Esophagus muscularis mucosa (tissue), 4 donors: Measurements from ENCODE around the gene PRKN. TPM values are rescaled to one million over a fixed set of nuclear protein-coding genes. Genes with fewer than 3 reads are reported as not detected.
A peak's percentile ranks its signal among the peaks of the same experiment; 100 is the strongest.

Source experiments
- DNase-seq: peaks from one replicate; pipeline ENCODE4 v3.0.0-alpha.2; 2017; ENCODE audit errors: extremely low spot score
- H3K27ac ChIP-seq, 4 donors: fragments of 200-600 bp; sonication (generic); replicated peaks in 1 of 4; 1 replicate in 3 of 4; 2 replicates in 1 of 4; pipeline ENCODE4 v1.5.1; 2016 to 2019; ENCODE audit warnings: mild to moderate bottlenecking in 1 of 4
- H3K27me3 ChIP-seq, 4 donors: fragments of 200-600 bp; sonication (generic); one replicate each; pipeline versions ENCODE4 v1.5.1 to v1.6.0; 2016 to 2019
- H3K36me3 ChIP-seq, 4 donors: fragments of 200-600 bp; sonication (generic); one replicate each; pipeline ENCODE4 v1.5.1; 2016 to 2019
- H3K4me1 ChIP-seq, 4 donors: fragments of 200-600 bp; sonication (generic); one replicate each; pipeline ENCODE4 v1.5.1; 2016 to 2019
- H3K4me3 ChIP-seq, 4 donors: fragments of 200-600 bp; sonication (generic); 1 replicate in 2 of 4; 2 replicates in 2 of 4; pipeline ENCODE4 v1.5.1; 2016 to 2019; ENCODE audit warnings: mild to moderate bottlenecking in 4 of 4, moderate library complexity in 1 of 4
- H3K9me3 ChIP-seq, 4 donors: fragments of 200-600 bp; sonication (generic); 1 replicate in 3 of 4; 2 replicates in 1 of 4; pipeline ENCODE4 v1.5.1; 2016 to 2019
- CTCF ChIP-seq, 3 experiments: fragments of 200-600 bp in 2 of 3; fragments of 450-650 bp in 1 of 3; sonication (generic) in 2 of 3; IDR thresholded peaks; one replicate each; pipeline ENCODE4 v1.5.1; 2017 to 2019; ENCODE audit warnings: antibody characterized with exemption in 3 of 3, mild to moderate bottlenecking in 2 of 3, moderate library complexity in 1 of 3
- EP300 ChIP-seq: sonication (generic); formaldehyde crosslinking; IDR thresholded peaks from one replicate; pipeline ENCODE4 v1.6.1; 2017; ENCODE audit warnings: antibody characterized with exemption
- POLR2A ChIP-seq: fragments of 450-650 bp; IDR thresholded peaks from one replicate; pipeline ENCODE4 v1.6.1; 2017; ENCODE audit warnings: antibody characterized with exemption, moderate library complexity, mild to moderate bottlenecking, low read depth
- POLR2AphosphoS5 ChIP-seq, 2 donors: sonication (generic); formaldehyde crosslinking; IDR thresholded peaks; one replicate each; pipeline ENCODE4 v1.6.1; 2017; ENCODE audit warnings: antibody characterized with exemption in 2 of 2
- WGBS: methylation state at CpG from one replicate; pipeline ENCODE4 v1.1.5; 2018; 5-methylcytosine and 5-hydroxymethylcytosine counted together
- intact Hi-C: fragments of 100-400 bp; cut with DNase I; formaldehyde crosslinking; loops from one replicate; pipeline ENCODE4 v1.15.1; 2023
- total RNA-seq, 4 donors: library from RNA; depleted of rRNA; stranded (reverse); fragments of >200 nt; gene quantifications; one replicate each; pipeline versions ENCODE4 v1.1.0 to v1.2.1, GENCODE V29; 2016

Gene PRKN
- total RNA-seq, 4 donors from 2014 or later: 9.6 to 14.5 (median 10.8) TPM

- H3K27ac ChIP-seq: no peak overlapping the region
- peaks cover 0 to 4% (median 0%) of the 10 kb centered on the region in 4 donors for H3K9me3 ChIP-seq
- H3K4me1 ChIP-seq: no peaks in the 10 kb centered on the region
- peak; percentile 37 for DNase-seq
- no peaks in the 10 kb centered on the region for H3K27me3 ChIP-seq
- no peak overlapping the region for H3K4me3 ChIP-seq
- TF ChIP-seq EP300 (no peak), POLR2AphosphoS5 (IDR thresholded peaks at IDR 0.05) (no peak)
- WGBS: 86% methylated on average over 4 of the region's 4 CpGs
- intact Hi-C loops: no loop called here
- H3K36me3 ChIP-seq: no peaks in the 10 kb centered on the region
Observed at GRCh38 chr6:161817881-161818280, 909.7 kb downstream of the PRKN start.

- TF ChIP-seq CTCF (IDR thresholded peaks at IDR 0.05) (no peak), EP300 (no peak), POLR2AphosphoS5 (IDR thresholded peaks at IDR 0.05) (no peak), POLR2A (no peak)
- Histone ChIP-seq H3K36me3 (no peaks in the 10 kb centered on the region), H3K4me1 (no peaks in the 10 kb centered on the region), H3K27ac (no peak overlapping the region), H3K4me3 (no peak overlapping the region), H3K27me3 (no peaks in the 10 kb centered on the region), H3K9me3 (peaks cover 0 to 6% (median 0%) of the 10 kb centered on the region in 4 donors)
- intact Hi-C loops: no loop called here
- DNase-seq: peak; percentile 34
- WGBS: 53% methylated on average over 4 of the region's 4 CpGs
Observed at GRCh38 chr6:161815965-161816364, 911.6 kb downstream of the PRKN start.

GRCh38 chr6:161813156-161813555 is 914.4 kb downstream of the PRKN start:
- no peak overlapping the region for H3K27ac ChIP-seq
- intact Hi-C loops: no loop called here
- H3K36me3 ChIP-seq: no peaks in the 10 kb centered on the region
- H3K27me3 ChIP-seq: no peaks in the 10 kb centered on the region
- WGBS: 95% methylated on average over 8 of the region's 8 CpGs
- no peaks in the 10 kb centered on the region for H3K4me1 ChIP-seq
- DNase-seq: peak; percentile 75
- TF ChIP-seq CTCF (IDR thresholded peaks at IDR 0.05) (no peak), POLR2A (no peak), EP300 (no peak), POLR2AphosphoS5 (IDR thresholded peaks at IDR 0.05) (no peak)
- H3K4me3 ChIP-seq: no peak overlapping the region
- peaks cover 0 to 6% (median 0%) of the 10 kb centered on the region in 4 donors for H3K9me3 ChIP-seq

DNA sequence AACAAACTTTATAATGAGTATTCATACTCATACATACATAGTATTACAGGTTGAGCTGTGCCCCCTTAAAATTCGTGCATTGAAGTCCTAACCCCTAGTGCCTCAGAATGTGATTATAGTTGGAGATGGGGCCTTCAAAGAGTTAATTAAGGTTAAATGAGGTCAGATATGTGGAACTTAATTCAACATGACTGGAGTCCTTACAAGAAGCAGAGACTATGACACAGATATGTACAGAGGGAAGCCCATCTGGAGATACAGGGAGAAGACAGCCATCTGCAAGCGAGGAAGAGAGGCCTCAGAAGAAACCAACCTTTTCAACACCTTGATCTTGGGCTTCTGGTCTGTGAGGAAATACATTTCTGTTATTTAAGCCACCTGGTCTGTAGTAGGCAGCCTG is 917.6 kb downstream of the PRKN start:
- H3K36me3 ChIP-seq: no peaks in the 10 kb centered on the region
- H3K4me3 ChIP-seq: no peak overlapping the region
- DNase-seq: no peak
- intact Hi-C loops: no loop called here
- no peak overlapping the region for H3K27ac ChIP-seq
- TF ChIP-seq POLR2AphosphoS5 (IDR thresholded peaks at IDR 0.05) (no peak), POLR2A (no peak), CTCF (IDR thresholded peaks at IDR 0.05) (no peak), EP300 (no peak)
- H3K9me3 ChIP-seq: peaks cover 0 to 6% (median 0%) of the 10 kb centered on the region in 4 donors
- 81% methylated on average over 2 of the region's 2 CpGs for WGBS
- H3K27me3 ChIP-seq: no peaks in the 10 kb centered on the region
- H3K4me1 ChIP-seq: no peaks in the 10 kb centered on the region

DNA sequence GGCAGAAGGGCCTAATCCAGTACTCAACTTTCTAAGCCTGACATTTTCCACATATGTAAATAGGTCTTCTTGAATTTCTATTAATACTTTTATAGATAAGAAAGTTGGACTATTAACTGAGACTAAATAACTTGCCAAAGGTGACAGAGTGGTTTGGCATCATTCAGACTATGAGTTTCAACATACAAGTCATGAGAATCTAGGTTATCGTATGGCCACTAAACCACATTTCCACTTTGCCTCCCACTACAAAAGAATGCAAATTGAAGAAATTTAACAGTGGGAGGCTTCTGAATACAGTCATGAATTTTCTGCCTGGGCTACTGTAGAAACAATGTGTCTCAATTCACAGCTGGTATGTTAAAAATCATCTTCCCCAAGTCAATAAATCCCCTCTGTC is 922.7 kb downstream of the PRKN start:
- no peak for DNase-seq
- Histone ChIP-seq H3K27ac (no peak overlapping the region), H3K27me3 (no peaks in the 10 kb centered on the region), H3K9me3 (no peaks in the 10 kb centered on the region), H3K4me1 (no peaks in the 10 kb centered on the region), H3K4me3 (no peak overlapping the region), H3K36me3 (no peaks in the 10 kb centered on the region)
- intact Hi-C loops: no loop called here
- 96% methylated on average over 1 of the region's 1 CpG for WGBS
- TF ChIP-seq EP300 (no peak), CTCF (IDR thresholded peaks at IDR 0.05) (no peak), POLR2A (no peak), POLR2AphosphoS5 (IDR thresholded peaks at IDR 0.05) (no peak)
